K562 (cell line): ENCODE data around the gene PLXNA2. TPM values are rescaled to one million over a fixed set of nuclear protein-coding genes. Genes with fewer than 3 reads are reported as not detected.

Source experiments
- ATAC-seq: fragments of 200-7000 bp; cut with Tn5 transposase; 3 replicates; pipeline ENCODE4 v1.9.1; 2020; ENCODE audit warnings: moderate library complexity
- BruUV-seq: library from RNA; stranded (reverse); fragments of 400-500 nt; replicated peaks from 2 replicates; lab custom pipeline; 2021; lab: Mats Ljungman, UMichigan
- CTCF ChIA-PET: fragments of 300-600 bp; formaldehyde crosslinking; extraction: SDS; loops from one replicate; lab custom pipeline; 2021; ENCODE audit warnings: low intra/inter-chr PET ratio; lab: Yijun Ruan, JAX
- POLR2A ChIA-PET: fragments of 300-600, 350-650 bp; sonication (Branson Sonifier 250); formaldehyde crosslinking; extraction: SDS; loops from one replicate; lab custom pipeline; 2021; ENCODE audit warnings: antibody characterized with exemption, inconsistent platforms; lab: Yijun Ruan, JAX
- DNase-seq, 4 experiments: peaks; one replicate each; pipeline versions ENCODE4 v3.0.0 to v3.0.0-alpha.2; 2011 to 2018; ENCODE audit warnings: low spot score in 3 of 4, mixed read lengths in 3 of 4; ENCODE audit errors: extremely low read depth in 1 of 4
- FAIRE-seq: peaks from 2 replicates; lab custom pipeline; 2011; peaks lifted over from hg19 to GRCh38; lab: Jason Lieb, UNC
- H2AFZ ChIP-seq: 2 replicates; pipeline ENCODE4 v1.6.0; 2011; ENCODE audit warnings: low read depth, low read length, control low read depth, inconsistent platforms
- H3K27ac ChIP-seq: fragments of 200-600 bp; 3 replicates; pipeline ENCODE4 v1.8.0; 2011; ENCODE audit warnings: low read depth, mild to moderate bottlenecking, control low read depth, inconsistent platforms, low read length, moderate library complexity, mixed read lengths; ENCODE audit errors: extremely low read depth
- H3K27me3 ChIP-seq, 2 experiments: fragments of 300-600 bp in 1 of 2; 2 replicates in 1 of 2; 3 replicates in 1 of 2; pipeline versions ENCODE4 v1.6.0 to v1.8.0; 2011; ENCODE audit warnings: inconsistent platforms in 2 of 2, low read length in 2 of 2, mild to moderate bottlenecking in 1 of 2, mixed read lengths in 1 of 2, moderate library complexity in 1 of 2; ENCODE audit not compliant: control insufficient read depth in 2 of 2, insufficient read depth in 2 of 2
- H3K36me3 ChIP-seq: fragments of 300-600 bp; 3 replicates; pipeline ENCODE4 v1.8.0; 2011; ENCODE audit warnings: mild to moderate bottlenecking, low read length, inconsistent platforms; ENCODE audit not compliant: control insufficient read depth, insufficient read depth
- H3K4me1 ChIP-seq, 2 experiments: fragments of 200-600 bp in 1 of 2; replicated peaks in 1 of 2; 2 replicates in 1 of 2; 3 replicates in 1 of 2; pipeline versions ENCODE4 v1.5.1 to v1.8.0; 2011; ENCODE audit warnings: inconsistent platforms in 2 of 2, low read length in 2 of 2, mild to moderate bottlenecking in 1 of 2, mixed read lengths in 1 of 2, moderate library complexity in 1 of 2; ENCODE audit not compliant: control insufficient read depth in 2 of 2, insufficient read depth in 2 of 2
- H3K4me2 ChIP-seq: 2 replicates; pipeline ENCODE4 v1.6.1; 2011; ENCODE audit warnings: low read length, control low read depth, inconsistent platforms, mixed read lengths; ENCODE audit not compliant: insufficient read depth
- H3K4me3 ChIP-seq: fragments of 200-600 bp; sonication (generic), shearing (Covaris generic); 2 replicates; pipeline ENCODE4 v1.5.1; 2016; ENCODE audit warnings: control low read depth, inconsistent platforms
- H3K79me2 ChIP-seq: fragments of 200-600 bp; 3 replicates; pipeline ENCODE4 v1.8.0; 2011; ENCODE audit warnings: low read length, inconsistent platforms; ENCODE audit not compliant: control insufficient read depth, insufficient read depth
- H3K9ac ChIP-seq, 2 experiments: 2 replicates each; pipeline versions ENCODE4 v1.6.0 to v1.6.1; 2011; ENCODE audit warnings: low read depth in 2 of 2, low read length in 2 of 2, control low read depth in 1 of 2, inconsistent platforms in 1 of 2, mild to moderate bottlenecking in 1 of 2, mixed read lengths in 1 of 2; ENCODE audit not compliant: insufficient read depth in 1 of 2
- H3K9me1 ChIP-seq: one replicate; pipeline ENCODE4 v1.6.0; 2011; ENCODE audit warnings: inconsistent platforms, mild to moderate bottlenecking, low read length, moderate library complexity; ENCODE audit not compliant: control insufficient read depth, insufficient read depth
- H3K9me3 ChIP-seq: replicated peaks from 2 replicates; pipeline ENCODE4 v1.5.1; 2011; ENCODE audit warnings: low read depth, low read length, inconsistent platforms; ENCODE audit not compliant: control insufficient read depth, insufficient read depth
- H4K20me1 ChIP-seq: replicated peaks from 2 replicates; pipeline ENCODE4 v1.6.1; 2011; ENCODE audit warnings: low read length, inconsistent platforms, mixed read lengths; ENCODE audit not compliant: control insufficient read depth, insufficient read depth
- ADNP ChIP-seq: fragments of 200-800 bp; sonication (Bioruptor generic); IDR thresholded peaks from 2 replicates; pipeline ENCODE4 v1.6.1; 2016; ENCODE audit warnings: missing genetic modification characterization, missing compliant biosample characterization
- BCOR ChIP-seq: fragments of 450-650 bp; IDR thresholded peaks from 2 replicates; pipeline ENCODE4 v1.6.1; 2016
- CBX1 ChIP-seq: sonication (generic); IDR thresholded peaks from 2 replicates; pipeline ENCODE4 v1.6.1; 2016; ENCODE audit warnings: antibody characterized with exemption, low read depth, mild to moderate bottlenecking
- CREBBP ChIP-seq: IDR thresholded peaks from one replicate; pipeline ENCODE4 v1.6.1; 2012; ENCODE audit warnings: low read depth, mild to moderate bottlenecking, control low read depth, inconsistent platforms, low read length
- DNMT1 ChIP-seq: fragments of 450-650 bp; IDR thresholded peaks from 2 replicates; pipeline ENCODE4 v1.6.1; 2016; ENCODE audit warnings: antibody characterized with exemption, mild to moderate bottlenecking
- KDM1A ChIP-seq, 2 experiments: fragments of 450-650 bp; IDR thresholded peaks; 2 replicates each; pipeline ENCODE4 v1.6.1; 2016; ENCODE audit warnings: mild to moderate bottlenecking in 2 of 2
- KLF1 ChIP-seq: fragments of 450-650 bp; IDR thresholded peaks from 2 replicates; pipeline ENCODE4 v1.6.1; 2016; ENCODE audit warnings: missing genetic modification characterization, missing compliant biosample characterization
- LARP7 ChIP-seq: fragments of 450-650 bp; IDR thresholded peaks from 2 replicates; pipeline ENCODE4 v1.6.1; 2016
- LCOR ChIP-seq: sonication (generic); formaldehyde crosslinking; IDR thresholded peaks from 2 replicates; pipeline ENCODE4 v1.8.0; 2022; ENCODE audit warnings: mild to moderate bottlenecking, missing genetic modification reagents
- NCOR1 ChIP-seq: fragments of 450-650 bp; IDR thresholded peaks from 2 replicates; pipeline ENCODE4 v1.6.1; 2016; ENCODE audit warnings: mild to moderate bottlenecking, moderate library complexity
- NFIX ChIP-seq: fragments of 250-450 bp; sonication (Bioruptor Pico); IDR thresholded peaks from 2 replicates; pipeline ENCODE4 v1.4.0; 2020; ENCODE audit warnings: low read depth, mild to moderate bottlenecking, moderate library complexity
- POU5F1 ChIP-seq: fragments of 150-350 bp; IDR thresholded peaks from 2 replicates; pipeline ENCODE4 v1.6.1; 2014; ENCODE audit warnings: borderline replicate concordance, low read length, low read depth, mild to moderate bottlenecking; ENCODE audit not compliant: partially characterized antibody
- RBM25 ChIP-seq: fragments of 200-400 bp; formaldehyde crosslinking; IDR thresholded peaks from 2 replicates; pipeline ENCODE4 v1.6.1; 2018; ENCODE audit warnings: low read length, low read depth, moderate library complexity; ENCODE audit not compliant: severe bottlenecking
- SMARCA5 ChIP-seq: fragments of 450-650 bp; IDR thresholded peaks from 2 replicates; pipeline ENCODE4 v1.6.1; 2016
- THRAP3 ChIP-seq: fragments of 450-650 bp; IDR thresholded peaks from 2 replicates; pipeline ENCODE4 v1.6.1; 2016; ENCODE audit warnings: mild to moderate bottlenecking, inconsistent platforms, borderline replicate concordance
- ZFP36 ChIP-seq: fragments of 150-350 bp; IDR thresholded peaks from 2 replicates; pipeline ENCODE4 v1.6.1; 2018; ENCODE audit warnings: low read length, low read depth; ENCODE audit not compliant: partially characterized antibody
- ZNF324 ChIP-seq: fragments of 250-450 bp; sonication (Bioruptor Pico); IDR thresholded peaks from 2 replicates; pipeline ENCODE4 v1.4.0; 2020; ENCODE audit warnings: mild to moderate bottlenecking
- WGBS: fragments of 100-300 bp; shearing (Covaris generic); methylation state at CpG from one replicate; pipeline ENCODE4 v1.1.6; 2016; ENCODE audit warnings: low coverage, mixed read lengths; ENCODE audit not compliant: insufficient coverage; ENCODE audit errors: missing lambda C conversion rate; 5-methylcytosine and 5-hydroxymethylcytosine counted together
- in situ Hi-C: fragments of 300-500 bp; cut with MboI; formaldehyde crosslinking; loops from 4 replicates; pipeline ENCODE4 v1.15.0; 2018; ENCODE audit warnings: inconsistent platforms, mixed read lengths
- intact Hi-C: fragments of 100-400 bp; cut with micrococcal nuclease; formaldehyde crosslinking; loops from 2 replicates; pipeline ENCODE4 v1.14.2; 2022
- polyA plus RNA-seq, 8 experiments: library from polyadenylated mRNA; depleted of rRNA in 4 of 8; stranded (reverse) in 5 of 8; unstranded in 3 of 8; fragments of >200 nt; fragmentation: Nextera tagmentation in 2 of 8; fragmentation: Illumina TruSeq in 1 of 8; extraction: Ambion mirVana in 2 of 8; extraction: Trizol in 1 of 8; gene quantifications; 2 replicates each; pipeline versions ENCODE4 v1.2.1 to v1.2.3, GENCODE V29; 2011 to 2014; ENCODE audit warnings: inconsistent platforms in 1 of 8, missing spikeins in 1 of 8
- total RNA-seq, 7 experiments: library from RNA; depleted of rRNA in 6 of 7; stranded (reverse); fragments of >200 nt in 6 of 7; fragmentation: Illumina TruSeq in 2 of 7; extraction: Trizol in 2 of 7; gene quantifications; 2 replicates each; pipeline versions ENCODE4 v1.2.1 to v1.2.3, GENCODE V29; 2011 to 2021; ENCODE audit warnings: low replicate concordance in 1 of 7
- TF ChIP-seq, protein P1 (sequence below): fragments of 450-650 bp; formaldehyde crosslinking; IDR thresholded peaks from 2 replicates; pipeline ENCODE4 v1.4.0; 2020; ENCODE audit warnings: mild to moderate bottlenecking
- TF ChIP-seq, protein P2 (sequence below): fragments of 150-350 bp; IDR thresholded peaks from 2 replicates; pipeline ENCODE4 v1.6.1; 2014; ENCODE audit warnings: low read depth, mild to moderate bottlenecking, low read length, borderline replicate concordance
- TF ChIP-seq, protein P3 (sequence below): fragments of 450-650 bp; formaldehyde crosslinking; IDR thresholded peaks from 2 replicates; pipeline ENCODE4 v1.4.0; 2022; ENCODE audit warnings: mild to moderate bottlenecking, moderate library complexity

Gene PLXNA2
- total and polyA plus RNA-seq, 9 of the 15 experiments (the other 6 are each of a cell fraction or from before 2014, with no cell fraction given): 0.01 to 1.3 (median 0.32) TPM

DNA sequence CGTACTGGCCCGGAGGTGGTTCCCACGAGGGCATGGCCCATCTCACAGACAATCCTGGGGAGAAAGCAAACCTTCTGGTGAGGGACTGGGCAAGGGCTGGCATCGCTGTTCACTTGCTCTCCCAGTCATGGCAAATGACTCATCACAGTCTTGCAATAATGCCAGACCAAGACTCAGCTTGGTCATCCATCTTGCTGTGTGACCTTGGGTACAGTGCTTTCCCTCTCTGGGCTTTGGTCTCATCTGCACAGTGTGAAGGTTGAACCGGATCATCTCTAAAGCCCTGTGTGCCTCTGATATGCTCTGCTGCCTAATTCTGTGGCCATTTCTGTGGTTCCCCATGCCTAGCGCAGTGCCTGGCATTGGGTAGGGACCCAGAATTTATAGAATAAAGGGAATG is 189.7 kb downstream of the PLXNA2 start:
- 0 out of 2 replicates have a peak, but pooled peaks cover 9% of the 10 kb centered on the region for H4K20me1 ChIP-seq
- in situ Hi-C loops: no loop called here
- ChIA-PET POLR2A (interaction anchor here (0.6 to 1.0 kb wide), 5 partner anchors 8 to 900 kb away, joined by 3 read pairs; no protein-coding TSS in a partner anchor), CTCF (no interaction called here)
- no peaks in the 10 kb centered on the region for H3K36me3 ChIP-seq
- no TSS peak for BruUV-seq
- H3K4me2 ChIP-seq: no peak overlapping the region
- no peaks in the 10 kb centered on the region for H3K79me2 ChIP-seq
- DNase-seq (no peak), FAIRE-seq (no peak), ATAC-seq (no peak)
- H3K27me3 ChIP-seq: peaks cover 24 to 74% of the 10 kb centered on the region in 2 experiments
- no peaks in the 10 kb centered on the region for H3K4me1 ChIP-seq
- WGBS: 6% methylated on average over 6 of the region's 6 CpGs
- H2AFZ ChIP-seq: no peak overlapping the region
- no peak overlapping the region for H3K9ac ChIP-seq
- H3K27ac ChIP-seq: no peak overlapping the region
- TF ChIP-seq, protein P1, sequence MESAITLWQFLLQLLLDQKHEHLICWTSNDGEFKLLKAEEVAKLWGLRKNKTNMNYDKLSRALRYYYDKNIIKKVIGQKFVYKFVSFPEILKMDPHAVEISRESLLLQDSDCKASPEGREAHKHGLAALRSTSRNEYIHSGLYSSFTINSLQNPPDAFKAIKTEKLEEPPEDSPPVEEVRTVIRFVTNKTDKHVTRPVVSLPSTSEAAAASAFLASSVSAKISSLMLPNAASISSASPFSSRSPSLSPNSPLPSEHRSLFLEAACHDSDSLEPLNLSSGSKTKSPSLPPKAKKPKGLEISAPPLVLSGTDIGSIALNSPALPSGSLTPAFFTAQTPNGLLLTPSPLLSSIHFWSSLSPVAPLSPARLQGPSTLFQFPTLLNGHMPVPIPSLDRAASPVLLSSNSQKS (CRISPR knock-in tag): no peak
- TF ChIP-seq NFIX: no peak
- peak; percentile 83 for TF ChIP-seq BCOR
- TF ChIP-seq ZFP36: peak; percentile 88
- TF ChIP-seq DNMT1: no peak
- TF ChIP-seq KLF1 (tag): no peak
- peak; percentile 68 to 73 for TF ChIP-seq KDM1A (IDR thresholded peaks at IDR 0.05)
- TF ChIP-seq NCOR1: no peak
- peak; percentile 82; the same call in 1 of the 2 replicates for TF ChIP-seq SMARCA5
- TF ChIP-seq POU5F1: no peak
- peak; percentile 82 for TF ChIP-seq RBM25
- TF ChIP-seq ADNP (tag): 0 out of 2 replicates have a peak, but pooled peaks have one; percentile 25
- TF ChIP-seq, protein P2, sequence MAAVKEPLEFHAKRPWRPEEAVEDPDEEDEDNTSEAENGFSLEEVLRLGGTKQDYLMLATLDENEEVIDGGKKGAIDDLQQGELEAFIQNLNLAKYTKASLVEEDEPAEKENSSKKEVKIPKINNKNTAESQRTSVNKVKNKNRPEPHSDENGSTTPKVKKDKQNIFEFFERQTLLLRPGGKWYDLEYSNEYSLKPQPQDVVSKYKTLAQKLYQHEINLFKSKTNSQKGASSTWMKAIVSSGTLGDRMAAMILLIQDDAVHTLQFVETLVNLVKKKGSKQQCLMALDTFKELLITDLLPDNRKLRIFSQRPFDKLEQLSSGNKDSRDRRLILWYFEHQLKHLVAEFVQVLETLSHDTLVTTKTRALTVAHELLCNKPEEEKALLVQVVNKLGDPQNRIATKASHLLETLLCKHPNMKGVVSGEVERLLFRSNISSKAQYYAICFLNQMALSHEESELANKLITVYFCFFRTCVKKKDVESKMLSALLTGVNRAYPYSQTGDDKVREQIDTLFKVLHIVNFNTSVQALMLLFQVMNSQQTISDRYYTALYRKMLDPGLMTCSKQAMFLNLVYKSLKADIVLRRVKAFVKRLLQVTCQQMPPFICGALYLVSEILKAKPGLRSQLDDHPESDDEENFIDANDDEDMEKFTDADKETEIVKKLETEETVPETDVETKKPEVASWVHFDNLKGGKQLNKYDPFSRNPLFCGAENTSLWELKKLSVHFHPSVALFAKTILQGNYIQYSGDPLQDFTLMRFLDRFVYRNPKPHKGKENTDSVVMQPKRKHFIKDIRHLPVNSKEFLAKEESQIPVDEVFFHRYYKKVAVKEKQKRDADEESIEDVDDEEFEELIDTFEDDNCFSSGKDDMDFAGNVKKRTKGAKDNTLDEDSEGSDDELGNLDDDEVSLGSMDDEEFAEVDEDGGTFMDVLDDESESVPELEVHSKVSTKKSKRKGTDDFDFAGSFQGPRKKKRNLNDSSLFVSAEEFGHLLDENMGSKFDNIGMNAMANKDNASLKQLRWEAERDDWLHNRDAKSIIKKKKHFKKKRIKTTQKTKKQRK: no peak
- no peak for TF ChIP-seq CREBBP
- no peak for TF ChIP-seq LARP7
- TF ChIP-seq THRAP3: no peak
- TF ChIP-seq LCOR (CRISPR knock-in tag): no peak
- TF ChIP-seq ZNF324 (CRISPR knock-in tag): no peak
- TF ChIP-seq, protein P3, sequence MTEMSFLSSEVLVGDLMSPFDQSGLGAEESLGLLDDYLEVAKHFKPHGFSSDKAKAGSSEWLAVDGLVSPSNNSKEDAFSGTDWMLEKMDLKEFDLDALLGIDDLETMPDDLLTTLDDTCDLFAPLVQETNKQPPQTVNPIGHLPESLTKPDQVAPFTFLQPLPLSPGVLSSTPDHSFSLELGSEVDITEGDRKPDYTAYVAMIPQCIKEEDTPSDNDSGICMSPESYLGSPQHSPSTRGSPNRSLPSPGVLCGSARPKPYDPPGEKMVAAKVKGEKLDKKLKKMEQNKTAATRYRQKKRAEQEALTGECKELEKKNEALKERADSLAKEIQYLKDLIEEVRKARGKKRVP (CRISPR knock-in tag): no peak
- TF ChIP-seq CBX1: peak; percentile 38; the same call in 1 of the 2 replicates
- intact Hi-C loops: no loop called here
- no peaks in the 10 kb centered on the region for H3K9me1 ChIP-seq
- H3K9me3 ChIP-seq: no peaks in the 10 kb centered on the region
- no peak overlapping the region for H3K4me3 ChIP-seq
